HUES64 (cell line): ENCODE measurements around the gene P3H3. TPM values are rescaled to one million over a fixed set of nuclear protein-coding genes. Genes with fewer than 3 reads are reported as not detected.
A peak's percentile ranks its signal among the peaks of the same experiment; 100 is the strongest.

Source experiments
- H3K27ac ChIP-seq: 2 replicates; pipeline ENCODE4 v1.7.0; 2013; ENCODE audit warnings: low read depth, low read length, inconsistent platforms
- H3K27me3 ChIP-seq: 2 replicates; pipeline ENCODE4 v1.6.1; 2013; ENCODE audit warnings: mild to moderate bottlenecking, low read length; ENCODE audit not compliant: insufficient read depth
- H3K36me3 ChIP-seq: 2 replicates; pipeline ENCODE4 v1.6.1; 2013; ENCODE audit warnings: mild to moderate bottlenecking, low read length; ENCODE audit not compliant: insufficient read depth
- H3K4me1 ChIP-seq: 2 replicates; pipeline ENCODE4 v1.6.1; 2013; ENCODE audit warnings: mild to moderate bottlenecking, low read length, moderate library complexity; ENCODE audit not compliant: insufficient read depth
- H3K4me3 ChIP-seq: 2 replicates; pipeline ENCODE4 v1.5.1; 2013; ENCODE audit warnings: mild to moderate bottlenecking, low read length, moderate library complexity
- H3K9ac ChIP-seq: 2 replicates; pipeline ENCODE4 v1.6.1; 2013; ENCODE audit warnings: mild to moderate bottlenecking, low read depth, low read length
- H3K9me3 ChIP-seq: 2 replicates; pipeline ENCODE4 v1.6.1; 2013; ENCODE audit warnings: low read depth, low read length; ENCODE audit not compliant: insufficient read depth
- WGBS: fragments of 150-250, 120-280 bp; methylation state at CpG from one replicate; pipeline ENCODE4 v1.1.7; 2013; ENCODE audit warnings: missing lambda C conversion rate; 5-methylcytosine and 5-hydroxymethylcytosine counted together
- polyA plus RNA-seq, 2 experiments: library from polyadenylated mRNA; stranded (reverse); fragments of 50-300 nt; gene quantifications; one replicate each; pipeline ENCODE4 v1.2.3, GENCODE V29; 2013

Gene P3H3, protein sequence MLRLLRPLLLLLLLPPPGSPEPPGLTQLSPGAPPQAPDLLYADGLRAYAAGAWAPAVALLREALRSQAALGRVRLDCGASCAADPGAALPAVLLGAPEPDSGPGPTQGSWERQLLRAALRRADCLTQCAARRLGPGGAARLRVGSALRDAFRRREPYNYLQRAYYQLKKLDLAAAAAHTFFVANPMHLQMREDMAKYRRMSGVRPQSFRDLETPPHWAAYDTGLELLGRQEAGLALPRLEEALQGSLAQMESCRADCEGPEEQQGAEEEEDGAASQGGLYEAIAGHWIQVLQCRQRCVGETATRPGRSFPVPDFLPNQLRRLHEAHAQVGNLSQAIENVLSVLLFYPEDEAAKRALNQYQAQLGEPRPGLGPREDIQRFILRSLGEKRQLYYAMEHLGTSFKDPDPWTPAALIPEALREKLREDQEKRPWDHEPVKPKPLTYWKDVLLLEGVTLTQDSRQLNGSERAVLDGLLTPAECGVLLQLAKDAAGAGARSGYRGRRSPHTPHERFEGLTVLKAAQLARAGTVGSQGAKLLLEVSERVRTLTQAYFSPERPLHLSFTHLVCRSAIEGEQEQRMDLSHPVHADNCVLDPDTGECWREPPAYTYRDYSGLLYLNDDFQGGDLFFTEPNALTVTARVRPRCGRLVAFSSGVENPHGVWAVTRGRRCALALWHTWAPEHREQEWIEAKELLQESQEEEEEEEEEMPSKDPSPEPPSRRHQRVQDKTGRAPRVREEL
- 23.3 TPM for polyA plus RNA-seq (2013, experiment 1 of 2)
- polyA plus RNA-seq (2013, experiment 2 of 2): 24.5 TPM

GRCh38 chr12:6827982-6828780 is at the start of gene P3H3:
P3H3 (plus strand) TSS chr12:6828407; CDS start chr12:6828441, 34 bp downstream.
- Histone ChIP-seq H3K9ac (peak within 1 kb of the TSS; percentile 91), H3K4me1 (peaks cover 14% of the 10 kb centered on the region), H3K36me3 (peaks cover 29% of the 10 kb centered on the region), H3K4me3 (peak within 1 kb of the TSS; percentile 97), H3K27ac (peak within 1 kb of the TSS; percentile 56), H3K27me3 (peaks cover 15% of the 10 kb centered on the region), H3K9me3 (no peaks in the 10 kb centered on the region)
- WGBS: 2% methylated on average over 59 of the region's 60 CpGs

- no peaks in the 10 kb centered on the region for H3K36me3 ChIP-seq
- peak overlapping the region; percentile 41; the same call in 1 of the 2 replicates for H3K9ac ChIP-seq
- 7% methylated on average over 35 of the region's 35 CpGs for WGBS
- peaks cover 27% of the 10 kb centered on the region for H3K27me3 ChIP-seq
- peak overlapping the region; percentile 54 for H3K4me3 ChIP-seq
- H3K4me1 ChIP-seq: no peaks in the 10 kb centered on the region
- H3K9me3 ChIP-seq: no peaks in the 10 kb centered on the region
- no peak overlapping the region for H3K27ac ChIP-seq
Measured at GRCh38 chr12:6778574-6779550, 49.3 kb upstream of the P3H3 start.

GRCh38 chr12:6779708-6780432 is 48.3 kb upstream of the P3H3 start:
- H3K36me3 ChIP-seq: no peaks in the 10 kb centered on the region
- no peak overlapping the region for H3K4me3 ChIP-seq
- WGBS: 96% methylated on average over 6 of the region's 6 CpGs
- H3K9ac ChIP-seq: no peak overlapping the region
- no peaks in the 10 kb centered on the region for H3K4me1 ChIP-seq
- peaks cover 17% of the 10 kb centered on the region; the same call in 1 of the 2 replicates for H3K27me3 ChIP-seq
- no peak overlapping the region for H3K27ac ChIP-seq
- no peaks in the 10 kb centered on the region for H3K9me3 ChIP-seq

- Histone ChIP-seq H3K9me3 (no peaks in the 10 kb centered on the region), H3K27me3 (peaks cover 15% of the 10 kb centered on the region; the same call in 1 of the 2 replicates), H3K4me1 (no peaks in the 10 kb centered on the region), H3K36me3 (no peaks in the 10 kb centered on the region), H3K27ac (no peak overlapping the region), H3K9ac (no peak overlapping the region), H3K4me3 (no peak overlapping the region)
- WGBS: 89% methylated on average over 6 of the region's 6 CpGs
Measured at GRCh38 chr12:6780573-6780972, 47.6 kb upstream of the P3H3 start.

GRCh38 chr12:6782119-6782518 is 46.1 kb upstream of the P3H3 start:
- no peak overlapping the region for H3K27ac ChIP-seq
- H3K36me3 ChIP-seq: no peaks in the 10 kb centered on the region
- peaks cover 10% of the 10 kb centered on the region; the same call in 1 of the 2 replicates for H3K27me3 ChIP-seq
- no peak overlapping the region for H3K4me3 ChIP-seq
- H3K9ac ChIP-seq: no peak overlapping the region
- 86% methylated on average over 6 of the region's 6 CpGs for WGBS
- peaks cover 10% of the 10 kb centered on the region for H3K4me1 ChIP-seq
- H3K9me3 ChIP-seq: no peaks in the 10 kb centered on the region

DNA sequence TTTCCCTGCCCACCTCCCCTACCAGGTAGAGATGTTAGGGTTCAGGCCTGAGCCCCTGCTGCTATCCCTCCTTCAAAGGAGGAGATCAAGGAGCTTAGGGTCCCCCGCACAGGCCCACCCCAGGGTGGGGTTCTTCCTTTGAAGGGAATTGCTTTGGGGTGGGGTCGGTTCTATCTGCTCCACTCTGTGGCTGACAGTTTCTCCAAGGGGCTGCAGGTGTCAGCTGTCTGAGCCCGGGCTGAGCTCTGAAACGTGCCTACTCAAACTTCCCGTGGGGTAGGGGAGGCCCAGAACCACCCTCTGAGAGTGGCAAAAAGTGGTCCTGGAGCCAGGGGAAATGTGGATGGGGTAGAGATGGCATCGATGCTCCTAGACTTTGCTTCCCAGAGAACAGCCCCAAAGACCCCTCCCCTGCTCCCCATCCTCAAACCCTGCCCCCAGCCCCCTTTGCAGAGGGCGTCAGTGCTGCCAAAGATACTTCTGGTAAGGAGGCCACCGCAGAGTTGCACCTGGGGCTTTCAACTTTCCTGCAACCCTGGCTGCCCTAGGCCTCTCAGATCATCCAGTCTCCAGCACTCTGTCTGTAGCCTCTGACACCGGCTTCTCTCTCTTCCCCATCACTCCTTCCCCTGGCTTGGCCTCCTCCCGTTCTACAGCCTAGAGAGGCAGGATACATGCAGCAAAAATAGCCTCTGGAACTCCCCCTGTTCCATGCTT is 45.2 kb upstream of the P3H3 start:
- H3K27me3 ChIP-seq: peaks cover 3% of the 10 kb centered on the region; the same call in 1 of the 2 replicates
- H3K4me3 ChIP-seq: no peak overlapping the region
- H3K27ac ChIP-seq: no peak overlapping the region
- H3K36me3 ChIP-seq: no peaks in the 10 kb centered on the region
- no peak overlapping the region for H3K9ac ChIP-seq
- H3K9me3 ChIP-seq: no peaks in the 10 kb centered on the region
- peaks cover 12% of the 10 kb centered on the region for H3K4me1 ChIP-seq
- 75% methylated on average over 9 of the region's 10 CpGs for WGBS

GRCh38 chr12:6783828-6784227 is 44.4 kb upstream of the P3H3 start:
- no peak overlapping the region for H3K4me3 ChIP-seq
- H3K27ac ChIP-seq: no peak overlapping the region
- WGBS: 87% methylated on average over 9 of the region's 9 CpGs
- no peaks in the 10 kb centered on the region for H3K36me3 ChIP-seq
- H3K9ac ChIP-seq: no peak overlapping the region
- no peaks in the 10 kb centered on the region for H3K9me3 ChIP-seq
- H3K4me1 ChIP-seq: peaks cover 12% of the 10 kb centered on the region
- no peaks in the 10 kb centered on the region for H3K27me3 ChIP-seq

DNA sequence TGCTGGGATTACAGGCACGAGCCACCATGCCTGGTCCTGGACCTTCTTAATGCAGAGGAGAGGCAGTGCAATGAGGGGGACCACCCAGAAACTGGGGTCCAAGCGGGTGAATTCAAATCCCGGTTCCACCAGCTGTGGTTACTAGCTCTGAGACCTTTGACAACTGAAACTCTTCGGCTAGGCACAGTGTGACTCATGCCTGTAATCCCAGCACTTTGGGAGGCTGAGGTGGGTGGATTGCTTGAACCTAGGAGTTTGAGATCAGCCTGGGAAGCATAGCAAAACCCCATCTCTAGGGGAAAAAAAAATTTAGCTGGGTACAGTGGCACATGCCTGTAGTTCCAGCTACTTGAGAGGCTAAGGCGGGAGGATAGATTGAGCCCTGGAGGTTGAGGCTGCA is 43.9 kb upstream of the P3H3 start:
- no peak overlapping the region for H3K27ac ChIP-seq
- H3K4me1 ChIP-seq: peaks cover 16% of the 10 kb centered on the region
- no peak overlapping the region for H3K4me3 ChIP-seq
- no peak overlapping the region for H3K9ac ChIP-seq
- no peaks in the 10 kb centered on the region for H3K9me3 ChIP-seq
- no peaks in the 10 kb centered on the region for H3K27me3 ChIP-seq
- no peaks in the 10 kb centered on the region for H3K36me3 ChIP-seq
- whole genome bisulfite sequencing: 75% methylated on average over 5 of the region's 5 CpGs

- no peak overlapping the region for H3K27ac ChIP-seq
- 88% methylated on average over 5 of the region's 5 CpGs for WGBS
Measured at GRCh38 chr12:6784761-6785160, 43.4 kb upstream of the P3H3 start.

More at GRCh38 chr12:6784761-6785160, 43.4 kb upstream of the P3H3 start:
- H3K4me1 ChIP-seq: peaks cover 16% of the 10 kb centered on the region
- no peaks in the 10 kb centered on the region for H3K27me3 ChIP-seq
- no peak overlapping the region for H3K4me3 ChIP-seq
- H3K36me3 ChIP-seq: no peaks in the 10 kb centered on the region
- H3K9ac ChIP-seq: no peak overlapping the region
- H3K9me3 ChIP-seq: no peaks in the 10 kb centered on the region
